NT2/D1 (cell line): ENCODE results near the gene NEUROG1.

ENCODE experiments used
- SUZ12 ChIP-seq: IDR thresholded peaks from 2 replicates; pipeline ENCODE4 v1.6.1; 2011; ENCODE audit not compliant: insufficient read length, insufficient read depth; ENCODE audit errors: extremely low read depth
- YY1 ChIP-seq: IDR thresholded peaks from 2 replicates; pipeline ENCODE4 v1.6.1; 2011; ENCODE audit not compliant: insufficient read length, insufficient read depth
- ZNF274 ChIP-seq: IDR thresholded peaks from 2 replicates; pipeline ENCODE4 v1.6.1; 2011; ENCODE audit warnings: mild to moderate bottlenecking, low read depth, low read length

GRCh38 chr5:135547590-135548254 is 12.0 kb upstream of the NEUROG1 start:
- no peak for TF ChIP-seq ZNF274
- TF ChIP-seq YY1 = no peak
- TF ChIP-seq SUZ12 = no peak
